ENCODE measurements around the gene FAU.
A peak's percentile ranks its signal among the peaks of the same experiment; 100 is the strongest.

FAU gene

GRCh38 chr11:65118097-65118837, 3.7 kb downstream of the FAU start:
- H3K4me3 ChIP-seq (ENCODE audit: low read depth, low read length), result no peak overlapping the region
- no peak for DNase-seq (ENCODE audit: low read depth)
- TF ChIP-seq CTCF (IDR thresholded peaks at IDR 0.05; ENCODE audit: low read depth, low read length, missing control alignments), result no peak

- peak; percentile 96 for DNase-seq (ENCODE audit: low read depth)
- TF ChIP-seq CTCF (IDR thresholded peaks at IDR 0.05; ENCODE audit: low read depth, low read length, missing control alignments), result peak; percentile 91
- H3K4me3 ChIP-seq (ENCODE audit: low read depth, low read length), result peak within 1 kb of the TSS; percentile 84
Observed at GRCh38 chr11:65117206-65118096, 4.5 kb downstream of the FAU start, which contains the start of gene ZNHIT2. Gene ZNHIT2, minus strand, starts transcription at chr11:65117701. Its CDS starts 48 bp downstream, at chr11:65117653.

- no peak for DNase-seq (ENCODE audit: low read depth)
- no peak for TF ChIP-seq CTCF (IDR thresholded peaks at IDR 0.05; ENCODE audit: low read depth, low read length, missing control alignments)
- peak overlapping the region; percentile 84 for H3K4me3 ChIP-seq (ENCODE audit: low read depth, low read length)
Observed at GRCh38 chr11:65116370-65117205, 5.3 kb downstream of the FAU start.

- no peak overlapping the region for H3K4me3 ChIP-seq (ENCODE audit: low read depth, low read length)
- no peak for DNase-seq (ENCODE audit: low read depth)
- no peak for TF ChIP-seq CTCF (IDR thresholded peaks at IDR 0.05; ENCODE audit: low read depth, low read length, missing control alignments)
Observed at GRCh38 chr11:65115361-65116082, 6.4 kb downstream of the FAU start.

- DNase-seq (ENCODE audit: low read depth), result no peak
- no peak for TF ChIP-seq CTCF (IDR thresholded peaks at IDR 0.05; ENCODE audit: low read depth, low read length, missing control alignments)
- H3K4me3 ChIP-seq (ENCODE audit: low read depth, low read length), result no peak overlapping the region
Observed at GRCh38 chr11:65114538-65115171, 7.3 kb downstream of the FAU start.

GRCh38 chr11:65113839-65114238, 8.1 kb downstream of the FAU start:
- DNase-seq (ENCODE audit: low read depth), result no peak
- TF ChIP-seq CTCF (IDR thresholded peaks at IDR 0.05; ENCODE audit: low read depth, low read length, missing control alignments), result no peak
- H3K4me3 ChIP-seq (ENCODE audit: low read depth, low read length), result no peak overlapping the region

Measured in GM12864 (cell line).